NOMO-1 treated with DMSO at 0.1 percent for 48 hours (cell line): Measurements from ENCODE around the gene TNFAIP2.

Experiments used
- DNase-seq: peaks from one replicate; lab custom pipeline; 2025; ENCODE audit not compliant: unreplicated experiment; lab: John Stamatoyannopoulos, UW

Gene TNFAIP2, protein sequence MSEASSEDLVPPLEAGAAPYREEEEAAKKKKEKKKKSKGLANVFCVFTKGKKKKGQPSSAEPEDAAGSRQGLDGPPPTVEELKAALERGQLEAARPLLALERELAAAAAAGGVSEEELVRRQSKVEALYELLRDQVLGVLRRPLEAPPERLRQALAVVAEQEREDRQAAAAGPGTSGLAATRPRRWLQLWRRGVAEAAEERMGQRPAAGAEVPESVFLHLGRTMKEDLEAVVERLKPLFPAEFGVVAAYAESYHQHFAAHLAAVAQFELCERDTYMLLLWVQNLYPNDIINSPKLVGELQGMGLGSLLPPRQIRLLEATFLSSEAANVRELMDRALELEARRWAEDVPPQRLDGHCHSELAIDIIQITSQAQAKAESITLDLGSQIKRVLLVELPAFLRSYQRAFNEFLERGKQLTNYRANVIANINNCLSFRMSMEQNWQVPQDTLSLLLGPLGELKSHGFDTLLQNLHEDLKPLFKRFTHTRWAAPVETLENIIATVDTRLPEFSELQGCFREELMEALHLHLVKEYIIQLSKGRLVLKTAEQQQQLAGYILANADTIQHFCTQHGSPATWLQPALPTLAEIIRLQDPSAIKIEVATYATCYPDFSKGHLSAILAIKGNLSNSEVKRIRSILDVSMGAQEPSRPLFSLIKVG

DNA sequence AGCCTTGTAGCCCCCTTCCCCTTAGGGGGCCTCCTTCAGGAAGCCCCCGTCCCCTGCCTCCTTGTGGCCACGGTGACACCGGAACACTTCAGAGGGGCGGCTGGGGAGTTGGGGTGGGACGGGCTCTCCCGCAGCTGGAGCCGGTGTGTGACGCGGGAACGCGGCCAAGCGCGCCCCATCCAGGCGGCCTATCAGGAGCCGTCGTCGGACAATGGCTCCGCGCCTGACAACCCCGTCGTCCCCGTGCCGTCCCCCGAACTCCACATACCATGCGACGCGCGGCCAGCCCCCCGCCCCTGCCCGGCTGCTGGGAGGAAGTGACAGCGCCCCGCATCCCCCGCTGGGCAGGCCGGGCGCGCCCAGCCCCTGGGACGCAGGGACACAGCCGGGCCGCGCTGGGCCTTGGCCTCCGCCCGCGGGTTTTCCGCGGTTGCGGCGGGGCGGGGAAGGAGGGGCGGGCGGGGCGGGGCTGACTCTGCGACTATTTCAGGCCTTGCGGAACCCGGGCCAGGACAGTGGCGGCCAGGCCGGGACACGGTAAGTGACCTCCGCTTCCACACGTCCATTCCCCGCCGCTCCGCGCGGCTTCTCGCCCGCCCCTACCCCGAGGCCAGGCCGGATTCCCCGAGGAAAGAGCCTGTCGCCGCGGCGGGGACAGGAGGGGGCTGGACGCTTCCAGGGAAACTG, at the start of gene TNFAIP2:
Gene TNFAIP2 (plus strand): TSS at position 515 of the 687 bp plus-strand sequence. CDS start 2,997 bp downstream, outside the sequence.
- DNase-seq = peak; percentile 55

DNA sequence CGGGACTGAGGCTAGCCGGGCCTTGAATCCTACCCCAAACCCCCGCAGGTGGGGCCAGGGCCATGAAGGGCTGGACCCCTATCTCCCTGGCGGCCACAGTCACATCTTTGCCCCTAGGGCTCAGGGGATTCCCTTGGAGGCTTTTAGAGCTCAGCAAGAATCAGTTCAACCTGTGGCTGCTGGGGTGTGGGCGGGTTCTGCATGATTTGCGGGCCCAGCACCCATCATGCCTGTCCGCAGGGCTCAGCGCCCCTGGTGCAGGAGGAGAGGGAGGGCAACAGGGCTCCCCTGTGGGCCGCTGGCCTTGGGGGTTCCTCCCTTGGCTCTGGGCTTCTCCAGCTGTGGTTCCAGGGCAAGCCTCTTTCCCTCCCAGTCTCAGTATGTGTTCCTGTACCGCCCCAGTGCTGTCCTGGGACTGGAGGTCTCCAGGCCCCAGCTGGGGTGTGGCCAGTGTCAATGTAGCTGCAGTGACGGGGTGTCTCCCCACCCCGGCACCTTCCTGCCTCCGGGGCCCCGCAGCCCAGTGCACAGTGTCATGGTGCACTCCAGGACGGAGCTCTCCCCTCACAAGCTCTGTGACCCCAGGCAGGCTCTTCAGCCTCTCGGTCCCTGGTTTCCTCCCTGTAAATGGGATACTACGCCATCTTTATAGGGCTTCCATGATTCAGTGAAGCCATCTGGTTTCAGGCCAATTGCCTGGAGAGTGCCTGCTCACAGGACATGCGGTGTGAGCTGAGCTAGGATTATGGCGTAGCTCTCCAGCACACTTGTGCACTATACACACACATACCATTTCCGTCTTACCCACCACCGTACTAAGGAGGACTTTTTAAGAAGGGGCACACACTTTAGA, 49.2 kb upstream of the TNFAIP2 start:
- DNase-seq = no peak

DNA sequence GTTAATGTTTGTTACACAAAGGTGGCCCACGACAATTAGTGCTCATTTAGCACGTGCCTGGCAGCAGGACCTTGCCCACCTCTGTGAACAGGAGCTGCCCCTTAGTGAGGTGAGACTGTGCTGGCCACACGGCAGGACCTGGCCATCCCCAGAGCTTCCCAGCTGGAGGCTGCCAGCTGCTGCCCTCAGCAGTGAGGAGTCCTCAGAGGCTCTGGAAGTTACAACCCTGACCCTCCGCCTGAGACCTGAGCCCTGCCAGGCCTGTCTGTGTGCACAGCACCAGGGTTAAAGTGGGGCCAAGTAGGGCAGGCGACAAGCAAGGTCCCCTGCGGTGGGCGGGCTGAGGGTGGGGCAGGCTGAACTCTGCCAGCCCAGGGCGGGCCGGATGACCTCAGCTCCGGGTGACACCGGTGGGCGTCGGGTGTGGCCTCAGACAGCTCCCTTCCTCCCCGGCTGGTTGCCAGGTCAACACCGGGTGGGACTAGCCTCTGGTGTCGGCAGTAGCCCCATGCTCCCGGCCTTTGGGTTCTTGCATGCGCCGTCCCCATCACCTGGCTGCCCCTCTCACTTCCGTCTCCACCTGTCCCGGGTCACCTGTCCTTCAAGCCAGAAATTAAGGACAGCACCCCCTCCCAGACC, 48.4 kb upstream of the TNFAIP2 start:
- DNase-seq = no peak

DNA sequence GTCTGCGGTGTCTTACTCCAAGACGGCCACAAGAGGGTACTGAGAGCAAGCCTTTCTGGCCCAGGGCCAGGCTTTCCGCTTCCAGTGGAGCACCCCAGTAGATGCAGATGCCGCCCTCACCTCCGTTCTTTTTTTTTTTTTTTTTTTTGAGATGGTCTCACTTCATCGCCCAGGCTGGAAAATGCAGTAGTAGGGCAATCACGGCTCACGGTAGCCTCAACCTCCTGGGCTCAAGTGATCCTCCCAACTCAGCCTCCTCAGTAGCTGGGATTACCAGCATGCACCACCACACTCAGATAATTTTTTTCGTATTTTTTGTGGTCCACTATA, 44.9 kb upstream of the TNFAIP2 start:
- peak; percentile 77 for DNase-seq

DNA sequence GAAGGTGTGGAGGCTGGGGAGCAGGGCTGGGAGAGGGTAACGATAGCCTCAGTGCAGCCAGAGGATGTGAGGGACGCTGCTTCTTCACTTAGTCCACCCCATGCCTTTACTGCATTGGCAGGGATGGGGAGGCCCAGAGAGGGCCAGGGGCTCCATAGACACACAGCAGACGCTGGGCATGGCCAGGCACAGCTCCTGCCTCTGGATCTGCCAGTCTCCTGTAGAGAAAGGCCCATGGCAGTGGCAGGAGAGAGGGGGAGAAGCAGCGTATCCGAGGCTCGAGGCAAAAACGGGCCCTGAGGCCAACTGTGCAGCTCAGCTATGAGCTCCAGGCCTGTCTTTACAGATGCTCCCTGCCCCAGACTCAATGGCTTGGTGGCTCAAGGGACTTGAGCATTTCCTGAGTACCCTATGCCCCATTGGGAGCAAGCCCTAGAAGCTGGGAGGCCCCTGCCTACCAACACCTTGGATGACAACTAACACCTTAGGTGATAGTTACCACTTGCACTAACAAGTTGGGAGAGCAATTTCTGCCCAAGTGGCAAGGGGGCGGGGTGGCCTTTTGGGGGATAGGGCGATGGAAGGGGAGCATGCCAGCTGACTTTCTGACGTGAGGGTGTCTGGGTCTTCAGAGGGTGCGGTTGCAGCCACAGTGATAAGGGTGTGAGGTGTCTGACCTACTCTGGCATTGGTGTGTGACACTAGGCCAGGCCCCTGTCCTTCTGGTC, 44.2 kb upstream of the TNFAIP2 start:
- DNase-seq = no peak

DNA sequence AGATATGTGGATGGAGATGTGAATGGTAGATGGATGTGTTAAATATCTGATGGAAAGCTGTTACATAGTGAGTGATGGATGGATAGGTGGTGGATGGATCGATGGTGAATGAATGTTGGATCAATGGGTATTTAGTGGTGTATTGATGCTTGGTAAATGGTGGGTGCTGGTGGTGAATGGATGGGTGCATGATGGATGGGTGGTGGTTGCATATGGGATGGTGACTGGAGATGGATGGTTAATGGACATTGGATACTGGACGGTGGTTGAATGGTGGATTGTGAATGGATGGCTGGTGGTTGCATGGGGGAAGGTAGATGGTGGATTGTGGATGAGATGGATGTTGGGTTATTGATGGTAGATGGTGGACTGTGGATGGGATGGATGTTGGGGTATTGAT, 41.3 kb upstream of the TNFAIP2 start:
- no peak for DNase-seq

DNA sequence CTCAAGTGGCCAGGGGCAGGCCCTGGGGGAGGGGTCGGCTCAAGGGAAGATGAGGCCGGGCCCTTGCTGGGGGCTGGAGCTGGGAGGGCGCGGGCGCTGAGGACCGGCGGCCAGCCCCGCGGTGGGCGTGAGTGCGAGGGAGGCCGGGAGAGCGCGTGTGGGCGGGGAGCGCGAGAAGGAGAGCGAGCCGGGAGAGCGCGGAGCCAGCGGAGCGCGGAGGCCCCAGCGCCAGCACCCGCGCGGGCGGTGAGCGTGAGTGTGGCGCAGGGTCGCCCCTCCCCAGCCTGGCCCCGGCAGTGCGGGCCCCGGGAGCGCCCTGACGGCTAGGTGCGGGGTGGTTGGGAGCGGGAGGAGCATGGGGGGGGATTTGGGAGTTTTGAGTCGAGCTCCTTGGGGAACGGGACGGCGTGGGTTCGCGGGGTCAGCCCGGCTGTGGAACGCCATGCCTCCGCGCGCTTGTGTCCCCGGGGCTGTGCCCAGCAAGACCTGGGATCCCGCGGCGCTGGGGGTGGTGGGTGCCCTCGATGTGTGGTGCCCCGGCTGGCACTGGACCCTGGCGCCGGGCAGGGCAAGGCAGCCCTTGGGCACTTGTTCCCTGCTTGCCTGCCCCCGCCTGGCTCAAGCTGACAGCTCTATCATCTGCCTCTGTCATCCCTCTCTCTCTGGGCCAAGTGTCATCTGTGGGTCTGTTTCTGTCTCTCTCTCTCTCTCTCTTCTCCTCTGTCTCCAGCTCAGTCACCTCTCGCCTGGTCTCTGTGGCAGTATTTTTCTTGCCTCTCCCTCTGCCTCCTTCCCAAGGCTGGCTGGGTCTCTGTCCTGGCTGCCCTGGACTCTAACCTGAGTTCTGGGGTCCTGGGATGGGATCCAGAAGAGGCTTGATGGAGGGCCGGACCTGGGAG, 39.0 kb upstream of the TNFAIP2 start, which contains the start of gene LBHD2:
Gene LBHD2 (plus strand): TSS at position 190 of the 899 bp plus-strand sequence. CDS start 1,803 bp downstream, outside the sequence.
- DNase-seq = no peak

DNA sequence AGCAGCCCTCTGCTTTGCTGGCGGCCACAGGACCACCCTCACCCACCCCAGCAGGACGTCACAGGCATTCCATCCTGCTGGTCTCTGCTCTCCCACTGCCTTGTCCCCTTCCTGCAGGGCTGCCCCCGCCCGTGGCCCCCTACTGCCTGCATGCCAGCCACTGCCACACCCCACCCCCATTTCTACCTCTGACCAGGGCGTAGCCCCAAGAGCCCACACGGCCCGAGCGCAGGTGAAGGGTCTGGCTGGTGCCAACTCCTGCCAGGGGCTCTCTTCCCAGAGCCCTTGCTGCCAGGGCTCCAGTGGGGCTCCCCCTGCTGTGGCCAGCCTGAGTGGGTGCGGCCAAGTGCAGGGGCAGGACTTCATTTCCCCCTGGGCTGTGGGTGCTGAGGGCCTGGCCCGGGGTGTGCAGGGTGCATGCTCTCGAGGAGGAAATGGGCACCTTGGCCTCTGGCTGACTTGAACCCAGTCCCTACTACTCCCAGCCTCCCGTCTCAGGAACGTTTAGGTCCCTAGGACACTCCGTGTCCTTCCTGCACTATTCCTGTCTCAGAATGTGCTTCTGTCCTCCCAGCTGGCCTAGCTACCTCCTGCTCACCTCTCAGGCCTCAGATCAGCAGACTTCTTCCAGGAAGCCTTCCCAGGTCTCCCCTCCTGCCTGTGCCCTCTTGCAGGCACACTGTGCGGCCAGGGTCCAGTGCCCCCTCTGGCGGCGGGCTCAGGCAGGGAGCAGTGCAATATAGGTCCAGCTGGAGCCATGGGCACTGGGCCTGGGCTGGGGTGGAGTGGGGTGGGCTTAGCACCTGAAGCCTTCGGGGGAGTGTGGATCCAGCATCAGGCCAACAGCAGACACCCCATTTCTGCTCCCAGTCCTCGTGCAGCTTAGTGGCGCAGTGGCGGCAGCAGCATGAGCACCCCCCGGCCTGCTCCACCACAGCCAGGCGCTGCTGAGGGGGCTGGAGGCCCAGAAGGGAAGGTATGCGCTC, 37.9 kb upstream of the TNFAIP2 start:
- no peak for DNase-seq

DNA sequence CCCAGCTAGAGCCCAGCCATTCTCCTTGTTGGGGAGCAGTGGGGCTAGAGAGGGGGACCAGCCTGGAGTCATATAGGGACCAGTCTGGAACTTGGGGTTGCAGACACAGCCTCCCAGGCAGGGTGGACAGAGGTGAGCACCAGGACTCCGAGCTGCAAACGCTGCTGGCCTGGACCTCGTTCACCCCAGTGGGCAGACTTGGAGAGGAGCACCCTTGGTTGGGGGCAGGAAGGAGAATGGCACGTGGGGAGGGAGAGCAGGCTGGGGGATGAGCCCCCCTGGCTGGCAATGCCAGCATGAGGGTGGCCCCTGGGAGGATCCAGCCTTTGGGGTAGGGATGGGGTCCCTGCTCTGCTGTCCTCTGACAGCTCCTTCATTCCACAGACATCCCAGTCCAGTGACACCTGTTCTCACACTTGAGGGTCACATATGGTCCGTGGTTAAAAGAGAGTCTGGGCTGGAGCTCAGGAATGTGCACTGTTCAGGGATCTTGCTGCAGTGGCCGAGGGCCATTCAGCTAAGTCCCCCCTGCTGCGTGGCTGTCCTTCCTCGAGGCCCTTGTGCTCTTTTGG, 36.4 kb upstream of the TNFAIP2 start:
- no peak for DNase-seq

DNA sequence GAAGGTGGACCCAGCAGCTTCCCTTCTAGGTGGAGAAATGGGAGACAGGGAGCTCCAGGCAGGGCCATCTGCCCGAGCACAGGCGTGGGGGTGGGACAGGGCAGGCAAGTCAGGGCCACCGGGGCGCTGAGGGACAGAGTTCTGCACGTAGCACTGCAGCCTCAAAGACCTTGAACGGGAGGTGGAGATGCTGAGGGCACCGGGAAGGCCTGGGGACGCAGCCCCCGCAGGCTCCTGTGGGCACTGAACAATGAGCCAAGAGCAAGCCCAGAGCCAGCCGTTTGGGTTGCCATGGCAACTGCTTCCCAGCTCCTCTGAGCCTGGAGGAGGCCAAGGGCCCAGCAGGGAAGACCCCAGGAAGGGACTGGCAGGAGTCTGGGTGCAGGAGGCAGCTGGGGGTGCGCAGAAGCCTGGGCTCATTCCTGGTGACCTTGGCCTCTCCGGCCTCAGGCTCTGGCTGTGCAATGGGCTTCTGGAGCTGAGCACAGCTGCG, 35.9 kb upstream of the TNFAIP2 start:
- DNase-seq = no peak

DNA sequence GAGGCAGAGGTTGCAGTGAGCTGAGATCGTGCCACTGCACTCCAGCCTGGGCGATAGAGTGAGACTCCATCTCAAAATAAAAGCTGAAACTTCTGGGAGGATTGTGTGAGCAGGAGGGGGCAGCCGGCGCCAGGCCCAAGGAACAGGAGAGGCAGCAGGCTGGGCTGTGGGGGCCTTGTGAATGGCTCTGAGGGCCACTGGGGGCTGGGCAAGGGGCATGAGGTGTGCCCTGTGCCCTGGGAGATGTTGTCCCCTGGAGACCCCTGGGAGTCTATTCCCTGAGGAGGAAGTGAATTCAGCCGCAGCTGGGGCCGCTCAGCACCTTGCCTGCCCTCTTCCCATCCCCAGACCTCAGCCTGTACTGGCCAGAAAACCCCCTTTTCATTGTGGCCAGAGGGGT, 34.3 kb upstream of the TNFAIP2 start:
- no peak for DNase-seq

DNA sequence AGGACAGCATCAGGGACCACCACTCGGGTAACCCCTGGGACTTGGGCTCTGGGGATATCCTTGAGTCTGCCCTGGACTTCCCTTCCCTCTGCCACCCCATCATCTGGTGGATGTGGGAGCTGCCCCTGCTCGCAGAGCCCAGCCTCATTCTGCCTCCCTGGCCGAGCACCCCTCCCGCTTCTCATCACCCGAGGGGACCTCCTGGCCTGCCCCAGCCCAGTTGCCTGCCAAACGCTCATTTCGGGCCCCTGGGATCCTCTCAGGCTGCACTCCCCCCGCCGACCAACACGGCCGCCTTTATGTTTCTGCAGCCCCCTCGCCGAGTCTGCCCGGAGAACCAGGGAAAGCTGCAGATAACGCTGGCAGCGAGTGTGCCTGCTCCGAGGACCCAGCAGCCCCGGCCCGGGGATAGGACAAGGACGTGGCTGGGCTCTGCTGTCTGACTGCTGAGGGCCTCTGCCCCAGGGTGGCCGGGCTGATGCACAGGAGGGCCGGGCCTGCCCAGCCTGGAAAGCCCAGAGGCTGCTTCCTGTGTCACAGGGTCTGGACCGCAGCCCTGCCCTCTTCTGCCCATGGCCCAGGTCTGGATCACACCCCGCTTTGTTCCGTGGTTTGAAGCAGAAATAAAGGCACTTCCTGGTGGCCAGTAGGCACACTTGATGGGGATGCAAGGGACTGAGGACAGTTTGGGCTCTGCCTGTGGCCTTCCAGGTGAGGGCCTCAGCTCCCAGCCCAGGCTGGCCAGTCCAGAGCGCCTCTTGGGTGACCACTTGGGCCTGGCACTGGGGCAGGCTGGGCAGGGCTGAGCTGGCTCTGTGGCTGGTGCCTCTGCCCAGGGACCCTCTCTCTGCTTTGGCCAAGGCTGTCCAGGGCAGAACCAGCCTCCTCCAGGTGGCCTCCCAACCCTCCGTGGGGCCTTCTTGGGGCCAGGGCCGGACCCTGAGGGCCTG, 33.6 kb upstream of the TNFAIP2 start:
- DNase-seq = no peak

DNA sequence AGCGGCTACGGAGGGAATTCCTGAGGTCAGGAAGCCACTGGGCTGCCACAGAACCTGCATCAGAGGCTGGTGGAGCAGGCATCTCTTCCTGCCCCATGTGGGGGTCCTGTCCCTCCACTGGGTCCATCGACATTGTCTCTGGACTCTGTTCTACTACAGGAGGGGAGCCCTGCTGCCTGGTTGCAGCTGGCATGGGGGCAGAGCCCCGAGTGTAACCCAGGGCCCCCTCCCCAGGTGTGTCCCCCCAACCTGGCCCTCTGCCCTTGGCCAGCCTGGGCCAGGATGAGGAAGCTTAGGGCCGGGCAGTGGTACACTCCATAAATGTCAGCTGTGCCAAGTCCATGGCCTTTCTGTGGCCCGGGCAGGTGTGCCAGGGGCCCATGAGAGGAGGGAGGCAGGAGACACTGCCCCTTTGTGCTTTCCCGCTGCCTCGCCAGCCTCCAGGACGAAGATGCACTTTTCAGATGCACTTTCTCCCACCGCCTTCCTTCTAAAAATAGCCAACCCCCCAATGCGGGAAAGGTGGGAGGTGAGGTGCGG, 32.7 kb upstream of the TNFAIP2 start:
- no peak for DNase-seq

DNA sequence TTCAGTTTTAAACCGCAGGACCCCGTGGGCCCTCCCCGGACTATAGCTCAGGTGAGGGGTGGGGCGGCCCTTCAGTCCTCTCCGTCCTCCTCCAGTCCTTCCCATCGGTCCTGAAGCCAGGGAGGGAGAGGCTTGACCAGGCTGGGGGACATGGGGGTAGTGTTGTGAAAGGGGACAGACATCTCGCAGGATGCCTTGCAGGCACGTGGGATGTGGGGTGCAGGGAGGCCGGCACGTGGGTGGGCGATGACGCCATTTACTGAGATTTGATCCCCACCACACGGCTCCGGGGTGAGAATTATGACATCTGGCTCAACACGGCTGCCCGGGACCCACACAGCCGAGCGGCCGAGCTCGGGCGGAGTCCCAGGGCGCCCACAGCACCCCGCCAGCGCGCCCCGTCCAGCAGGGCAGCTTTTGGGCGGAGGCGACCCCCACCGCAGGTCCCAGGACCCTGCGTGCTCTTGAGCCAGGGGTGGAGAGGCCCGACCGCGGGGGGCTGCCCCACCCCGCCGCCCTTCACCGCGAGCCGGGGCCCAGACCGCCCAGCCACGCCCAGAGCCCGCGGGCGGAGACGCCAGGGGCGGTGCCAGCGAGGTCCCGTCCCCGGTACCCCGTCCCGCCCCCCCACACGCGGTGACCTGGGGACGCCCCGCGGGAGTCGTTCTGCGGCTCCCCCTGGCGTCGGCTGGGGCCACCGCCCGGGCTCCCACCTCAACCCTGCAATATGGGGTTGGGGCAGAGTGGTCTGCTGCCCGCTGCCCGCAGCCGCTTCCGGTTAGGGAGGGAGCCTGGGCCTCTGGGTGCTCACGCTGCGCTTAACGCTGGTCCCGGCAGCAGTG, 32.0 kb upstream of the TNFAIP2 start:
- peak; percentile 48 for DNase-seq

DNA sequence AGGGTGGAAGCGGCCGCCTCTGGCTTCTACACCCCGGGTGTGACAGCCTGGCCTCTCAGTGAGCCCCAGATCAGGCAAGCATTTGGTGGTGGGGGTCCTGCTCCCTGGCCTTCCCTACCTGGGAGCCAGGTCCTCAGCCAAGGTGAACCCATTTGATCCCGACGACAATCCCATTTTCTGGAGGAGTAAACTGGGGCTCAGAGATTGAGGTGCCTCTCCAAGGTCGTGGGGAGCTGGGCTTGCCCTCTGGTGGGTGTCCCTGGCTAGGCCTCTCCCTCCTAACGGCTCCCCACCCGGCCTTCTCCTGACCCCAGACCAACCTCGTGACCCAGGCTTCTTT, 31.4 kb upstream of the TNFAIP2 start:
- no peak for DNase-seq
